ENCODE results near the gene LBP. TPM values are rescaled to one million over a fixed set of nuclear protein-coding genes. Genes with fewer than 3 reads are reported as not detected.

Gene LBP
- total and polyA plus RNA-seq, 8 donors = 0.08 to 2.4 TPM; not detected in 6

DNA sequence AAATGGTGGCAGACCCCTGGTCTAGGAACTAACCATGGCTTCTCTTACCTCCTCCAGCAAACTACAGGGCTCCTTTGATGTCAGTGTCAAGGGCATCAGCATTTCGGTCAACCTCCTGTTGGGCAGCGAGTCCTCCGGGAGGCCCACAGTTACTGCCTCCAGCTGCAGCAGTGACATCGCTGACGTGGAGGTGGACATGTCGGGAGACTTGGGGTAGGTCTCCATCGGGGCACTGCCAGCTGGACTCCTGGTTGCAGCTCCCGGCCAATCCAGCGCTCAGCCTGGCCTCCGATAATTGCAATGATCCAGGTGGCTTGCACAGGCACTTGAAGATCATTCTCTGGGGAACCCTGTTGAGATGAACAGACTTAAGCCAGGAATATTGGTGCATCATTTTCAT is 7.9 kb downstream of the LBP start:
- no peaks in the 10 kb centered on the region for H3K36me3 ChIP-seq

DNA sequence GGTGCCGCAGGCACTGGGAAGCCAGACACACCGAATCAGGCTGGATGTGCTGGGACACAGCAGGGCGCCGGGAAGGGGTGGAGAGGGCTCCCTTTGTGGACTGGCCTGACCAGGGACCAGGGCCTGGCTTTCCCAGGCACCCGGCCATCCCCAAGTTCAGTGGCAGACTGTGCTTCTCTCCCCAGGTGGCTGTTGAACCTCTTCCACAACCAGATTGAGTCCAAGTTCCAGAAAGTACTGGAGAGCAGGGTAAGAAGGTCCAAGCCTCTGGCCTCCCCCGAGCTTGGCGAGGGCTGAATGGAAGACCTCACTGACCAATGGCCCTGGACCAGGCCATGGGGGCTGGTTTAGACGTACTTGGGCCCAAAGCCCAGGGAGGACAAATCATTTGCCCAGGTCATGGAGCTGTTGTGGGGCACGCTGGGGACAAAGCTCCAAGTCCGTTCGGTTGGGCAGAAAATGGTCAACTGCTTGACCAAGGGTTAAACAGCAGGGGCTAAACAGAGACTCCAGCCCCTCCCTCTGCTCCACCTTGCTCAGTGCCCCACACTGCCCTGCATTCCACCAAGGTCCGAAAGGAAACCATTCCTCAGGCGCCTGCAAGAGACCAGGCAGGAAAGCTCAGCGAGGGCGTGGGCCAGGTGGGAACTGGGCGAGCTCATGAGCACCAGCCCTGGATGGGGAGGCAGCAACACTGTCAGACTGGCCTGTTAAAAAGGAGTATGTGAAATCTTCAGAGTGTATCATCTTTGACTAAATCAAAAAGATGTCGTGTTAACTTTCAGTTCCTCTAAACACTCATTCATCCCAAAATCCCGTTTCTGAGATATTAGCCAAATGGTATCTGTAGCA is 9.1 kb downstream of the LBP start:
- TF ChIP-seq POLR2A (IDR thresholded peaks at IDR 0.05) (no peak), EP300 (IDR thresholded peaks at IDR 0.05) (no peak), POLR2AphosphoS5 (IDR thresholded peaks at IDR 0.05) (no peak)
- TF ChIP-seq, protein P1, sequence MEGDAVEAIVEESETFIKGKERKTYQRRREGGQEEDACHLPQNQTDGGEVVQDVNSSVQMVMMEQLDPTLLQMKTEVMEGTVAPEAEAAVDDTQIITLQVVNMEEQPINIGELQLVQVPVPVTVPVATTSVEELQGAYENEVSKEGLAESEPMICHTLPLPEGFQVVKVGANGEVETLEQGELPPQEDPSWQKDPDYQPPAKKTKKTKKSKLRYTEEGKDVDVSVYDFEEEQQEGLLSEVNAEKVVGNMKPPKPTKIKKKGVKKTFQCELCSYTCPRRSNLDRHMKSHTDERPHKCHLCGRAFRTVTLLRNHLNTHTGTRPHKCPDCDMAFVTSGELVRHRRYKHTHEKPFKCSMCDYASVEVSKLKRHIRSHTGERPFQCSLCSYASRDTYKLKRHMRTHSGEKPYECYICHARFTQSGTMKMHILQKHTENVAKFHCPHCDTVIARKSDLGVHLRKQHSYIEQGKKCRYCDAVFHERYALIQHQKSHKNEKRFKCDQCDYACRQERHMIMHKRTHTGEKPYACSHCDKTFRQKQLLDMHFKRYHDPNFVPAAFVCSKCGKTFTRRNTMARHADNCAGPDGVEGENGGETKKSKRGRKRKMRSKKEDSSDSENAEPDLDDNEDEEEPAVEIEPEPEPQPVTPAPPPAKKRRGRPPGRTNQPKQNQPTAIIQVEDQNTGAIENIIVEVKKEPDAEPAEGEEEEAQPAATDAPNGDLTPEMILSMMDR (IDR thresholded peaks at IDR 0.05) = no peak
- 77 to 88% (median 80%) methylated on average over 15 to 18 of the region's 18 CpGs for WGBS, 5 donors

More for the DNA sequence above, 7.9 kb downstream of the LBP start:
- WGBS, 5 donors = 88 to 93% (median 91%) methylated on average over 10 of the region's 10 CpGs
- no peak overlapping the region for H3K4me3 ChIP-seq
- H3K27ac ChIP-seq = no peak overlapping the region
- intact Hi-C loops (cut with DNase I; ENCODE audit: low total_unique reads) = no loop called here
- no peaks in the 10 kb centered on the region for H3K9me3 ChIP-seq
- no peak for TF ChIP-seq POLR2A (IDR thresholded peaks at IDR 0.05)
- TF ChIP-seq, protein P1 (IDR thresholded peaks at IDR 0.05) = no peak
- no peak for TF ChIP-seq POLR2AphosphoS5 (IDR thresholded peaks at IDR 0.05)
- TF ChIP-seq EP300 (IDR thresholded peaks at IDR 0.05) = no peak
- H3K27me3 ChIP-seq = no peaks in the 10 kb centered on the region
- no peaks in the 10 kb centered on the region for H3K4me1 ChIP-seq
- no peak for DNase-seq

DNA sequence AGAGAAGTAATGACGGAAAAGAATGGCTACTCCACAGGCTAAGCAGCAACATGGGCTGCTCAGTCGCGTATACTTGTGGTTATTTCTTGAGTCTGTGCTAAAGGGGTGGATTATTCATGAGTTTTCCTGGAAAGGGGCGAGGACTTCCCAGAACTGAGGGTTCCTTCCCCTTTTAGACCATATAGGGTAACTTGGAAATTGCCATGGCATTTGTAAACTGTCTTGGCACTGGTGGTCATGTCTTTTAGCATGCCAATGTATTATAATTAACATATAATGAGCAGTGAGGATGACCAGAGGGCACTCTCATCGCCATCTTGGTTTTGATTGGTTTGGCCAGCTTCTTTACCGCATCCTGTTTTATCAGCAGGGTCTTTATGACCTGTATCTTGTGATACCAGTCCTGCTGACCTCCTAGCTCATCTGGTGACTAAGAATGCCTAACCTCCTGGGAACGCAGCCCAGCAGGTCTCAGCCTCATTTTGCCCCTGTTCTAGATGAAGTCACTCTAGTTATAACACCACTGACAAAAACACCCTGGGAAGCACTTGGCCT is 11.4 kb downstream of the LBP start:
- H3K9me3 ChIP-seq = no peaks in the 10 kb centered on the region
- no peaks in the 10 kb centered on the region for H3K4me1 ChIP-seq
- no peaks in the 10 kb centered on the region for H3K36me3 ChIP-seq
- DNase-seq = no peak
- no peak overlapping the region for H3K4me3 ChIP-seq
- H3K27ac ChIP-seq = no peak overlapping the region
- WGBS, 5 donors = 71 to 82% (median 79%) methylated on average over 7 of the region's 7 CpGs
- intact Hi-C loops (cut with DNase I; ENCODE audit: low total_unique reads) = no loop called here
- H3K27me3 ChIP-seq = no peaks in the 10 kb centered on the region
- TF ChIP-seq POLR2AphosphoS5 (IDR thresholded peaks at IDR 0.05) = no peak
- TF ChIP-seq EP300 (IDR thresholded peaks at IDR 0.05) = no peak
- TF ChIP-seq, protein P1 (IDR thresholded peaks at IDR 0.05) = no peak
- no peak for TF ChIP-seq POLR2A (IDR thresholded peaks at IDR 0.05)

More for the DNA sequence above, 9.1 kb downstream of the LBP start:
- H3K36me3 ChIP-seq = no peaks in the 10 kb centered on the region
- H3K27me3 ChIP-seq = no peaks in the 10 kb centered on the region
- no peak overlapping the region for H3K27ac ChIP-seq
- intact Hi-C loops (cut with DNase I; ENCODE audit: low total_unique reads) = no loop called here
- no peaks in the 10 kb centered on the region for H3K4me1 ChIP-seq
- no peak overlapping the region for H3K4me3 ChIP-seq
- H3K9me3 ChIP-seq = no peaks in the 10 kb centered on the region
- no peak for DNase-seq

DNA sequence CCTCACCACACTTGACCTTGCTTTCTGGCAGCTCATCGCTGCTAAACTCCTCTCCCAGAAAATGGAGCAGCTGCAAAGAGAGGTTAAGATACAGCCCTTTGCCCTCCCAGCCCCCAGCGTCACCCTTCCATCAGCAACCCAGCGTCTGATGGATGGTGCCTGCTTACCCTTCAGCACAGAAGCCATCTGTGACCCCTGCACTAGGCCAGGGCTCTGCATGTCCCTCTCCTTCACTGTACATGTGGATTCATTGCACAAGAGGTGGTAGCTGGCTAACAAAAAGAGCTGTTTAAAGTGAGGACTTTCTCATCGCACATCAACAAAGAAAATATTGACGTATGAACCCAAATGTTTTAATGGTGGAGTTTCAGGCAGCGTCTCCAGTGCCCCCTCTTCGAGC is 12.3 kb downstream of the LBP start:
- 71 to 79% (median 74%) methylated on average over 7 of the region's 7 CpGs for WGBS, 5 donors

More for the DNA sequence above, 12.3 kb downstream of the LBP start:
- no peak for DNase-seq
- Histone ChIP-seq H3K4me1 (no peaks in the 10 kb centered on the region), H3K27me3 (no peaks in the 10 kb centered on the region), H3K36me3 (no peaks in the 10 kb centered on the region), H3K9me3 (no peaks in the 10 kb centered on the region), H3K27ac (no peak overlapping the region), H3K4me3 (no peak overlapping the region)
- no peak for TF ChIP-seq POLR2A (IDR thresholded peaks at IDR 0.05)
- no peak for TF ChIP-seq POLR2AphosphoS5 (IDR thresholded peaks at IDR 0.05)
- TF ChIP-seq, protein P1 (IDR thresholded peaks at IDR 0.05) = no peak
- TF ChIP-seq EP300 (IDR thresholded peaks at IDR 0.05) = no peak
- intact Hi-C loops (cut with DNase I; ENCODE audit: low total_unique reads) = no loop called here

All from stomach (tissue), 9 donors.